GM15510 (cell line): ENCODE results near the gene CYTL1.

Source experiments
- POLR2A ChIP-seq: IDR thresholded peaks from 3 replicates; pipeline ENCODE4 v1.6.1; 2011; ENCODE audit warnings: borderline replicate concordance; ENCODE audit not compliant: insufficient read length; ENCODE audit errors: extremely low read depth

Gene CYTL1

DNA sequence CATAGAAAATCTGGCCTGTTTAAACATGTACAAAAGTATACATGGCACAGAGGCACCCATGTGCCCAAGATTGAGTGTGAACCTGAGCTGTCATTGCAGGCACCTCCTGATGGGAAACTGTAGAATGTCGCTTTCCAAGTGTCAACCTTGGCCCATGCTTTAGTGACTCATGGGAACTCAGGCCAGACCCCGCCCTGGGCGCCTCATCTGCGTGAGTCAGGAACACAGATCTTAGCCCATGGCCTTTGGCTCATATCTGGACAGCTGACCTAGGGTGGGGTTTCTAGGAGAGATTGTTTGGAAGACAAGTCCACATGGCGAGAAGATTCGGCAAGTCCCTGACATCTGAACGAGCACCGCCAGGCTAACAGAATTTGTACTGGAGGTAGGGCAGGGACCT, 50.0 kb downstream of the CYTL1 start:
- TF ChIP-seq POLR2A: no peak

- TF ChIP-seq POLR2A: no peak
Observed at GRCh38 chr4:4968161-4968725, 51.0 kb downstream of the CYTL1 start.
